ENCODE results near the gene CCL21. TPM values are rescaled to one million over a fixed set of nuclear protein-coding genes. Genes with fewer than 3 reads are reported as not detected.

The CCL21 gene
- total and polyA plus RNA-seq, 2 of the 13 experiments (the other 11 are each of a cell fraction or from before 2014, with no cell fraction given), result not detected

DNA sequence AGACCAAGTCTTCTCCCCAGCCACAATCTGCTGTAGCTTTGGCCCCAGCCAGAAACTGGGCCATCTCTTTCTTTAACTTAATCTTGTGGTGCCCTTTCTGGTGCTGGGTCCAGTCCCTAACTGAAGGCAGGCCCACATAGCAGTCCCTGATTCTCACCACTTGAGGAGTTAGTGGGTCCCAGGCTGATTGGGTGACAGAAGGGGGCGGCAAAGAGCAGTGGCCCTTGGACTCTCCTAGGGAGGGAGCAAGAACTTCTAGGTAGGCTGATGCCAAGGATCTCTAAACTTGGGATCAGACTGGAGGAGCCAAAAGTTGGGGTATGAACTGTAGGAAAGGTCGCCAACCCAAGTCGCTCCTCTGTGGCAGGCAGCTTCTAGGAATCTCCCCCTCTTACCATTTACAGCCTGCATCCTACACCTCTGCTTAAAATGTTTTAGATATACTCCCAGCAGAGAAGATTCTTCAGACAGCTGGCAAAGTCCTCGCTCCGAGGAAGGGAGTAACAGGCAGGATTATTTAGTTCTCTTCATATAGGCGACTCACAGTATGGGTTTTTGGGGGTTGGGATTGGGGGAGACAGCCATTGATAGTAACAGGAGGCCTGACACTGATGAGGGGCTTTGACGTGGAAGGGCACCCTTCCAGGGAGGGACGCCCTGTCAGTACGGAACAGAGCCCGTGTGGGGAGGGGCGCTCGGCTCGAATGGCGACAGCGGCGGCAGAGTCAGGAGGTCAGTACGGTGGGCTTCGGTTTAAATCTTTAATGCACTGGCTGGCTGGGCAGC lies 45.5 kb downstream of the CCL21 start (continued):
- TF ChIP-seq, protein P1, sequence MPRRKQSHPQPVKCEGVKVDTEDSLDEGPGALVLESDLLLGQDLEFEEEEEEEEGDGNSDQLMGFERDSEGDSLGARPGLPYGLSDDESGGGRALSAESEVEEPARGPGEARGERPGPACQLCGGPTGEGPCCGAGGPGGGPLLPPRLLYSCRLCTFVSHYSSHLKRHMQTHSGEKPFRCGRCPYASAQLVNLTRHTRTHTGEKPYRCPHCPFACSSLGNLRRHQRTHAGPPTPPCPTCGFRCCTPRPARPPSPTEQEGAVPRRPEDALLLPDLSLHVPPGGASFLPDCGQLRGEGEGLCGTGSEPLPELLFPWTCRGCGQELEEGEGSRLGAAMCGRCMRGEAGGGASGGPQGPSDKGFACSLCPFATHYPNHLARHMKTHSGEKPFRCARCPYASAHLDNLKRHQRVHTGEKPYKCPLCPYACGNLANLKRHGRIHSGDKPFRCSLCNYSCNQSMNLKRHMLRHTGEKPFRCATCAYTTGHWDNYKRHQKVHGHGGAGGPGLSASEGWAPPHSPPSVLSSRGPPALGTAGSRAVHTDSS (CRISPR knock-in tag; conservative IDR thresholded peaks at IDR 0.05), result no peak
- TF ChIP-seq CCDC6 (CRISPR knock-in tag; IDR thresholded peaks at IDR 0.05), result no peak
- TF ChIP-seq HOXA5 (CRISPR knock-in tag; IDR thresholded peaks at IDR 0.05), result no peak
- TF ChIP-seq TOPORS (CRISPR knock-in tag; IDR thresholded peaks at IDR 0.05), result no peak
- TF ChIP-seq HMG20B (CRISPR knock-in tag; conservative IDR thresholded peaks at IDR 0.05), result no peak
- TF ChIP-seq ZNF253 (CRISPR knock-in tag; IDR thresholded peaks at IDR 0.05; ENCODE audit: borderline replicate concordance), result no peak
- TF ChIP-seq ZNF749 (CRISPR knock-in tag; IDR thresholded peaks at IDR 0.05; ENCODE audit: borderline replicate concordance), result no peak
- no peak for TF ChIP-seq PCBP1 (IDR thresholded peaks at IDR 0.05; ENCODE audit: borderline replicate concordance, low read depth, low read length)
- TF ChIP-seq KDM1A (CRISPR knock-in tag; IDR thresholded peaks at IDR 0.05), result no peak
- TF ChIP-seq ZNF564 (CRISPR knock-in tag; IDR thresholded peaks at IDR 0.05), result no peak
- no peak for TF ChIP-seq MATR3 (CRISPR knock-in tag; IDR thresholded peaks at IDR 0.05)
- no peak for TF ChIP-seq SNAPC2 (CRISPR knock-in tag; IDR thresholded peaks at IDR 0.05)
- no peak for TF ChIP-seq FOXC1 (CRISPR knock-in tag; IDR thresholded peaks at IDR 0.05; ENCODE audit: borderline replicate concordance)
- TF ChIP-seq, protein P2, sequence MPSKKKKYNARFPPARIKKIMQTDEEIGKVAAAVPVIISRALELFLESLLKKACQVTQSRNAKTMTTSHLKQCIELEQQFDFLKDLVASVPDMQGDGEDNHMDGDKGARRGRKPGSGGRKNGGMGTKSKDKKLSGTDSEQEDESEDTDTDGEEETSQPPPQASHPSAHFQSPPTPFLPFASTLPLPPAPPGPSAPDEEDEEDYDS (CRISPR knock-in tag; IDR thresholded peaks at IDR 0.05), result no peak
- no peak for TF ChIP-seq ELF3 (CRISPR knock-in tag; IDR thresholded peaks at IDR 0.05)
- no peak for TF ChIP-seq TARDBP (CRISPR knock-in tag; IDR thresholded peaks at IDR 0.05)
- TF ChIP-seq SRY (CRISPR knock-in tag; IDR thresholded peaks at IDR 0.05), result no peak; the same call in 1 of the 2 replicates
- TF ChIP-seq SP1 (IDR thresholded peaks at IDR 0.05), result no peak
- no peak for TF ChIP-seq SP1 (CRISPR knock-in tag; IDR thresholded peaks at IDR 0.05)
- TF ChIP-seq, protein P3, sequence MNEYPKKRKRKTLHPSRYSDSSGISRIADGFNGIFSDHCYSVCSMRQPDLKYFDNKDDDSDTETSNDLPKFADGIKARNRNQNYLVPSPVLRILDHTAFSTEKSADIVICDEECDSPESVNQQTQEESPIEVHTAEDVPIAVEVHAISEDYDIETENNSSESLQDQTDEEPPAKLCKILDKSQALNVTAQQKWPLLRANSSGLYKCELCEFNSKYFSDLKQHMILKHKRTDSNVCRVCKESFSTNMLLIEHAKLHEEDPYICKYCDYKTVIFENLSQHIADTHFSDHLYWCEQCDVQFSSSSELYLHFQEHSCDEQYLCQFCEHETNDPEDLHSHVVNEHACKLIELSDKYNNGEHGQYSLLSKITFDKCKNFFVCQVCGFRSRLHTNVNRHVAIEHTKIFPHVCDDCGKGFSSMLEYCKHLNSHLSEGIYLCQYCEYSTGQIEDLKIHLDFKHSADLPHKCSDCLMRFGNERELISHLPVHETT (CRISPR knock-in tag; conservative IDR thresholded peaks at IDR 0.05), result no peak
- no peak for TF ChIP-seq ZSCAN22 (CRISPR knock-in tag; IDR thresholded peaks at IDR 0.05)
- no peak for TF ChIP-seq IKZF1 (IDR thresholded peaks at IDR 0.05)
- peak; percentile 83 for TF ChIP-seq SMC3 (IDR thresholded peaks at IDR 0.05; ENCODE audit: low read length)
- no peak for TF ChIP-seq BORCS8-MEF2B (CRISPR knock-in tag; IDR thresholded peaks at IDR 0.05)
- TF ChIP-seq ZNF557 (CRISPR knock-in tag; IDR thresholded peaks at IDR 0.05), result no peak
- TF ChIP-seq RAD21 (CRISPR knock-in tag; IDR thresholded peaks at IDR 0.05), result peak; percentile 34
- TF ChIP-seq TRIM22 (IDR thresholded peaks at IDR 0.05), result no peak
- no peak for TF ChIP-seq RELA (CRISPR knock-in tag; IDR thresholded peaks at IDR 0.05)
- no peak for TF ChIP-seq ZNF740 (CRISPR knock-in tag; IDR thresholded peaks at IDR 0.05)
- no peak for TF ChIP-seq SUZ12 (IDR thresholded peaks at IDR 0.05; ENCODE audit: low read depth, low read length)
